Ammon's horn (tissue), 1 donor: ENCODE results near the gene MXD4.
A peak's percentile ranks its signal among the peaks of the same experiment; 100 is the strongest.

Source experiments
- DNase-seq: peaks from one replicate; pipeline ENCODE4 v3.0.0-alpha.2; 2016; ENCODE audit warnings: low spot score

Gene MXD4

DNA sequence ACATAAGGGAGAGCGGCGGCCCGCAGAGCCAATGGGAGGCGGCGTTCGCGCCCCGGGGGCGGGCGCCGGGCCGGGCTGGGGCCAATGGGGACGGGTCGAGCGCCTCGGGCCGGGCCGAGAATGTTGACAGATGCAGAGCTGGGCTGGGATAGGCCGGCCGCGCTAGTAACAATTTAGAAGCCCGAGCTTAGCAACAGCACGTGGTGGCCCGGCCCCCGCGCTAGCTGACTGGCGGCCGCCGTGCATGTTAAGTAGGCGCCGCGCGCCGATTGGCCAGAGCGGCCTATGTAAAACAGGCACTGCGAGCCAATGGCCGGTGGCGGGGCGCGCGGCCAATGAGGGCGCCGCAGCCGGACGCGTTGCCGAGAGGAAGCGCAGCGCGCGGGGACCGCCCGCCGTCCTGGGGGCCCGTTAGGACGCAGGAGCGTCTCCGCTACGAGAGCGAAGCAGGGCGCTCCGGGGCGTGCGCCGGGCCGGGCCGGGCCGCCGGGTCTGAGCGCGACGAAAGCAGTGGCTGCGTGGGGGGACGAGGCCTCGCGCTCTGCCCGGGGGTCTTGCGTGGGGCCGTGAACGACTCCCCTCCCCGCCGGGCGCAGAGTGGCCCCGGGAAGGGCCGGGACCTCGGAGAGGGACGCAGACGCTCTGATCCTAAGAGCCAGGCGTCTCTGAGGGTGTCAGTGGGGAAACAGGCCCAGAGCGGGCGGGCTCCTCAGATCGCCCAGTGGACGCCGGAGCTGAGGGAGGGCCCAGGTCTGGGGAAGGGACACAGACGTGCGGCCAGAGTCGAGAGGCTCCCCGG lies 435 bp upstream of the MXD4 start:
- peak; percentile 100 for DNase-seq

DNA sequence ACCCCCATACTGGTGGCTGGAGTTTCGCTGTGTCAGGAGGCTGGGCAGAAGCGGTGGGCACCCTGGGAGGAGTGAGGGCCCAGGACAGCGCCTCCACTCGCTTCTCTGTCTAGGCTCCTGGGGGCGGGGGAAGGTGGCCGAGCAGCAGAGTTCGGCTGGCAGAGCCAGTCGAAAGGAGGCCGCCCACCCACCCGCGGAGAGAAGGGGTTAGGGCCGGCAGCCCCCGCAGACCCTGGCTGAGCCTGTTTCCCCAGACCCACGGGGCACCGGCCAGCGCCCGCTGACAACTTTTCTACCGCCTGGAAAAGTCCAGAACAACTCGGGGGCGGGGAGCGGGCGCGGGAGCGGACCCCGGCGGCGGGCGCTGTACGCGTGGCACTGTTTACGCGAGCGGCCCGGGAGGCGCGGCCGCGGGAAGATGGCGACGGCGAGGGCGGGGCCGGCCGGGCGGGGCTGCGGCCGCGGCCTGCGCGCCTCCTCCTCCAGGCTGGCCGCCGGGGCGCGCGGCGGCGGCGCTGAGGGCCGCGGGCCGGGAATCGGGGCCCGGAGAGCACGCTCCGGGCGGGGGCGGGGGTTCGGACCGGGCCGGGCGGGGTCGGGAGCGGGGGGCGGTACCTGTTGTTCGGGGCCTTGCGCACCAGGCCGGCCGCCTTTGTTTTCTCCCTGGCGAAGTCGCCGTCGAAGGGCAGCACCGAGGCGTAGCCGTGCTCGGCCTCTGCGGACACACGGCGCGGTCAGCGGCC lies 628 bp downstream of the MXD4 start:
- DNase-seq: no peak

DNA sequence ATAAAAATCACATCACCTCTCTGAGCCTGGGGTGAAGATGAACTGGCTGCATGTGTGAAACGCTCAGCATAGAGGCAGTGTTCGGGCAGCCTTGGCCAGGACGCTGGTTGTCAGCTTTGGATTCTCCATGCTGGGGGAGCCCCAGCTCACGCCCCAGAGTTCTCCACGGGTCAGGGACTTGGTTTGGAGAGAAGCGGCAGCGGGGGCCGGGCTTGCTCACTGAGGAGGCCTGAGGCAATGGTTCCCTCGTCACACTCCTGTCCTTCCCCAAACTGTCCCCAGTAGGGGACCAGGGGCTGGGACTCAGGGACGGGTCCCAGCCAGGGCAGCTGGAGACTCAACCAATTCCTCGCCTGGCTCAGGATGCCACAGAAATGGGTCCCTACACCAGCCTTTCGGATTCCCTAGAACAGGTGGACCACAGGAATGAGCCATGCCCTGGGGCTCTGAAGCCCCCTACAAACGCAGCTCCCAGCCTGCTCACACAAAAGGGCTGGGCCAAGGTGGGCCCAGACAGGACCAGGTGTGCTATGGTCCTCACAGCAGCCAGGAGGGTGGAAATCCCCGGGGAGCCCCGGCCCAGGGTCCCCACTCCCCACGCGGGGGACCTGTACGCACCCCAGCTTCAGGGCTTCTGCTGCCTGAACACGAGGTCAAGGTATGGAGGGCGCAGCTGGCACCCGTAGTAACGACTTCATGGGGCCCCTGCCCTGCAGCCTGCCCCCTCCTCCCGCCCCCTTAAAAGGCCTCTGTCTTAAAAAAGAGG lies 1.4 kb downstream of the MXD4 start:
- DNase-seq: no peak

DNA sequence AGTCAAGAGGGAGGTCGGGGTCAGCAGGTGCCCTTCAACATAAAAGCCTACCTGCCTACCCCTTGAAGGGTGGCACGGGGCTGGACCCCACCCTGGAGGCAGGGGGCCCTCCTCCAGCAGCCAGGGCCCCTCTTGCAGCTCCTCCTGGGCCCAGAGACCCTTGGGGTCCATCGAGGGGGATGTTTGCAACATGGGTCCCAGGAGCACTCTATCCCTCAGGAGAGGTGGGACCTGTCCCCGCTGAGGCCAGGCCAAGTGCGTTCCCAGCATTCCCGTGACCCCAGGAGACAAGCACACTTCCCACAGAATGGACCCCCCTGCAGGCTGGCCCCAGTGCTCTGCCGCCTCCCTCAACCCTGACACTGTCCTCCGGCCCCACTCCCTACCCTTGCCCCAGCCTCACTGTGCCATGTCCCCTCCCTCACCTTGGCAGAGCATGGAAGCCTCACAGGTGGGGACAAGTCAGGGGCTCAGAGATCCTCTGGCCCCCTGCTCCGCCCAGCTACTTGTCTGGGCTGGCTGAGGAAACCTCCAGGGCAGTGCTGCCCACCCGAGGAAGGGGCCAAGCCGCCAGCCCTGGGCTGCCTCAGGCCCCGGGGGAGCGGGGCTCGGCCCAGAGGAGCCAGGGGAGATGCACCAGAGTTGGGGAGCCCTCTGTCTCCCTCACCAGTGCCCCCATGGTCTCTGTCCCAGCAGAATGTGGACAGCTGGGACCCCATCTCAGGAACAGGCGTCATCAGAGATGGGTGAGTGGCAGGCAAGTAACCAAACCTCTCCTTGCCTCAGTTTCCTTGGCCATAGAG lies 2.2 kb downstream of the MXD4 start:
- no peak for DNase-seq

DNA sequence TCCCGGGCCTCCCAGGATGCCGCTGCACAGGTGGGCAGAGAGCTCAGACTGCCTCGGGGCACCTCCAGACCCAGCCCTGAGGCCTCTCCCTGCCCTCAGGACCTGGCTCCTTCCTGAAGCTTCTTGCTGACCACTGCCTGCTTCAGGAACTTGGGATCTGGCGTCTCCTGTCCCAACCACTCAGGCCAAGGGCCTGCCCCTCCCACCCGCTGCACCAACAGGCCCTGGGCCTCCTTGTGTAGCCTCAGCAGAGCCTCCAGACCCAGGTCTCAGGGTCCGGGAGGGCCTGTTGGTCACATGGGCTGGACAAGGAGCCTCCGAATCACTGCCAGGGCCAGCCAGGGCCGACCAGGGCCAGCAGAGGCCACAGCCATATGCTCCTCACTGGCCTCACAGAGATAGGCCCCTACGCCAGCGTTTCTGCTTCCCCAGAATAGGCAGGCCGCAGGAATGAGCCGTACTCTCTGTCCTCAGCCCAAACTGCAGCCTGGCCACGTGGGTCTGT lies 2.8 kb downstream of the MXD4 start:
- no peak for DNase-seq

DNA sequence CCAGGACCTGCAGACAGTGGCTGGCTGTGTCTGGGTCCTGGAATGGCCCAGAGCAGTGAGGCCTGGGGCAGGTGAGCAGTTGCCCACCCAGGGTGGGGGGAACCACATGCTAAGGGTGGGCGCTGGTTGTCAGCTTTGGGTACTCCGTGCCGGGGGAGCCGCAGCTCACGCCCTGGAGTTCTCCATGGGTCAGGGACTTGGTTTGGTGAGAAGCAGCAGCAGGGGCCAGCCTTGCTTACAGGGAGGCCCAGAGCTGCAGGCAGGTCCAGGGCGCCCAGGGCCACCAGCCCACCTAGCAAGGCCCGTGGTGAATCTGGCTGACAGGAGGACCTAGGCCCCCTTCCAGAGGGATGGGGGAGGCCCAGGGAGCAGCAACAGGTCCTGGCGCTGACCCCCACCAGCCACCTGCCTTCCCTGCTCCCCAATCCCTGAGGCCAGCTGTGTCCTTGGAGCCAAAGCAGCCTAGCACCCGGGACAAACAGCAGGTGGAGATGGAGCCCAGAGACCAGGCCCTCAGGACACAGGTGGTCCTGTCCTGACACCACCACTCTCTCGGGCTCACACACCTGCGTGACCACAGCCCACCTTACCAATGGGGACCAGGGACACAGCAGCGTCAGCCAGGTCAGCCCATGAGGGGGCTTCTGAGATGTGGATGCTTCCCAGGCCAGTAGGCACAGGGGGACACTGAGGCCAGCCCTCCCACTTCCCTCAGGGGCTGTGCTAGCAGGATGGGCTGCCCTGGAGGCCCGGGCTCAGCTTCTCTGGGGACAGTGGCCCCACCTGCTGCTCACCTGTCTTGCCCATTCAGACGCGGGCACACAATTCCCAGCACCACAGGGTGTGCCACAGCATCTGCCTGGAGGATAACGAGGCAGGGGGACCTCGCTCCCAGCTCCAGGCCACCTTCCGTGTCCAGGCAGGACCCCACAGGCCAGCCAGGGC lies 3.5 kb downstream of the MXD4 start:
- no peak for DNase-seq

DNA sequence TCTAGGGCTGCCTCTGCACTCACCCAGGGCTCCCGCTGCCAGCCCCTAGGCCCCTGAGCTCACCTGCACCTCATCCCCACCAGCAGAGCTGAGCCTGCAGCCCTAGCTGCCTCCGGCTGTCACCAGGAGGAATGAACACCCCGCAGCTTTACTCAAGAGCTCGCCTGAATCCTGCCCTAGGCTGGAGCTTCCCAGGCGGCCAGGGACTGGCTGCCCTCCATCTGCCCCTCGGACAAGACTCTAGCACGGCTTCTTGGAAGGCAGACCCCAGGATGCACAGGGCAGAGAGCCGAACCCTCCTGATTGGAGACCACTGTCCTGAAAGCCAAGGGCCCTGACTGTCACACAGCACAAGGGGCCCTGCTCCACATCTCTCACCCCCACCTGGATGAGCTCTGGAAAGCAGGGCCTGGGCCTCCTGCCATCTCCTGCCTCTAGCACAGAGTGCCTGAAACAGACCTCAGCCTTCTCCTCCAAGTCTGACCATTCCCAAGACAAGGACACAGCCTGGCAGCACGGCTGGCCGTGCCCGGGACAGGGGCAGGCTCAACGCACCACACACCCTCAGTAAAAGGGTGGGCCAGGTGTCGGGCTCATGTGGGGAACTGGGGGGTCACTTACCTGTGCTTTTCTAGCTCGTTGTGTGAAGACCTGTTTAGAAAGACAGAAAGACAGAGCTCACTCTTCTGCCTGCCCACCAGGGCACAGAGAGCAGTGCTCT lies 4.4 kb downstream of the MXD4 start:
- DNase-seq: no peak

DNA sequence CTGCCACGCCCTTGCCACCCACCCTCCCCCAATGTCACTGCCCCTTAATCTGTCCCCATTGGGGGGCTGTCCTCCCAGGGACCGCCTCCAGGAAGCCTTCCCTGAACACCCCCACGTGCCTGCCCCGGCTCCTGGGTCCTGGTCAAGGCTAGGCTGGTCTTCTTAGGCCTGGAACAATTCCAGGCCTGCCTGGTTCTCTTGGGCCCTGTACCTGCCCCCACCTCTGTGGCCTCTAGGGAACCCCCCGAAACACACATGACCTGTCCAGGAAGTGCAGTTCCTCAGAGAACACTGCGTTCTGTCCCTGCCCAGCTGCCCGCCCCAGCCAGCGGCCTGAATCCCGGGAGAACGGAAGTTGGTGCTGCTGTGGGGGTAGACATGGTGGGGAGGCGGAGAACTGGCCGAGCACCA lies 5.1 kb downstream of the MXD4 start:
- no peak for DNase-seq

DNA sequence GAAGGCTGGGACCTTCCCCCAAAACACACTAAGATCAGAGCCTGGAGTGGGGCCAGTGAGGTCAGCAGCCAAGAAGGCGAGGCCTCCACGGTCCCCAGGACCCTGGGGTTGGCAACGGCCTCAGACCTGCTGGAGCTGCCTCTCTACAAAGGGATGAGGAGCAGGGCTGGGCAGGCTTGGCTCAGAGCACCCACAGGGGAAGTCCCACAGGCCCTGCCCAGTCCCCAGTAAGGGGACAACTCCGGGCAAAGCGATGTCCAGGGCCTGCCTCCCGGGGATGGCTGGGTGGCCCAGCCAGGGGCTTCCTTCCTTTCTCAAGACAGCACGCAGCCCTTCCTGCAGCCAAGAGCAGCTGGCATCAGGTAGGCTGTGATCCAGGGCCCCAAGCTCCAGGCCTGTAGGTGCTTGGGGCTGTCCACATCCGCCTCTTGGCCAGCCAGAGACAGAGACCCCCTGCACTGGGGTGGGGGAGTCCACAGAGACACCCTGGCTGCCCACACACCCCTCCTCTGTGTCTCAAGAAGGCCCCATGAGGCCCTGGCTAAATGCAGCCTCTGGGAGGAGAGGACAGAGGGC lies 5.7 kb downstream of the MXD4 start:
- DNase-seq: no peak

DNA sequence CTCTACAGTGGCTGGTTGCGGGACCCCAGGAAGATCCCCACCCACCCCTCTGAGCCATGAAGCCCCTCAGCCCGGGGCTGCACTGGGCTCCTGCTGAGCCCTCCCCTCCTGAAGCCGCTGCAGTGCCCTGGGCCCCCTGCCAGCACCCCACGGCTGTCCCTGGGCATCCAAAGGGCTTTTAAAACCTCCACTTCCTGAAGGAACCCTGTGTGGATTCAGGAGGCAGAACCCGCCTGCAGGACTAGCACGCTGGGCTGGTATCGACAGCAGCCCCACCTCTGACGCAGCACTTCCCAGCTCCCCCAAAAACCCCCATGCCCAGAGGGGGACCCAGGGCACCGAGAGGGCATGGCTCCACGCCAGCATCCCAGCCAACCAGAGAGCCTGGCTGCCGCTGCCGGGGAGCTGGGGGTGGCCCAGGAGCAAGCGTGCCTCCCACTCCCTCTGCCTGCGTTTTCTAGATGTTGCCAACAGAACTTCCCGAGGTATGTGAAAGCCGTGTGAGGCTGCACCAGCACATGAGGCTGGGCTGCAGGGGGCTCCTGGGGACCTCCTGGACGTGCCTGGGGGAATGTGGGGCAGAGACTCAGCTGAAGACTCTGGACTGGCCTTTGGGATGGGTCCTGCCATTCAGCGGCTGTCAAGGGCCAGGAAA lies 6.3 kb downstream of the MXD4 start:
- DNase-seq: no peak

DNA sequence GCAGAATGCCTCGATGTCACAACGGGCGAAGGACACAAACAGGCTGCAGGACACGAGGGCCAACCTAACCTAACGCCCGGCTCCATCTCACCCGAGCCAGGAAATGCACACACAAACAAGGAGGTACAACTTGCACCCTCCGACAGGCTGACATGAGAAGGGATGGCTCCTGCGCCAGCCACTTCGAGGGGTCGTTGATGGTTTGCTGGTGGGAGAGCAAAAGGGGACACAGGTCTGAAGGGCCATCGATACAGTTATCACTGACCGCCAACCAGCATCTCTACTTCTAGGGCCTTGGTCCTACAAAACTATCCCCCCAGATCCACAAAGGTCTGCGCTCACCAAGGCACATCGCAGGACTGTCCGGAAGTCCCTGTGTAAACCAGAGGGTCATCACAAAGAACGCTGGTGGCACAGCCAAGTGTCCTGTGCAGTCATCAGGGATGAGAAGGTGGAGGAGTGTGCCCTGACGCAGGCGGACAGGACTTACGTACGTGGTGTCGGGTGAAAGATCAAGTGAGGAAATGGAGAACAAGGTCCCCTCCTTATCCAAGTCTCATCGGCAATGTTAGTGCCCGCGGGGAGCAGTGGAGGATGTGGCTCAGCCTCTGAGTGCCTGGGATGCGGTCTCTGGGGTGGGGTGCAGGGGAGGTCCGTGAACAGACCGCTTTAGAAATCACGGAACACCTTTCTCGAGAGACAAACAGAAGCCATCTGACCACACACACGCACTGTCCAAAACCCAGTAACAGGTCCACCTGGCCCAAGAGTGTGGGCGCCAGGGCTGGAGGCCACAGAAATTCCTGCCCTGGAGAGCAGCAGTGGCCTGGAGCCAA lies 7.0 kb downstream of the MXD4 start:
- peak; percentile 2 for DNase-seq

DNA sequence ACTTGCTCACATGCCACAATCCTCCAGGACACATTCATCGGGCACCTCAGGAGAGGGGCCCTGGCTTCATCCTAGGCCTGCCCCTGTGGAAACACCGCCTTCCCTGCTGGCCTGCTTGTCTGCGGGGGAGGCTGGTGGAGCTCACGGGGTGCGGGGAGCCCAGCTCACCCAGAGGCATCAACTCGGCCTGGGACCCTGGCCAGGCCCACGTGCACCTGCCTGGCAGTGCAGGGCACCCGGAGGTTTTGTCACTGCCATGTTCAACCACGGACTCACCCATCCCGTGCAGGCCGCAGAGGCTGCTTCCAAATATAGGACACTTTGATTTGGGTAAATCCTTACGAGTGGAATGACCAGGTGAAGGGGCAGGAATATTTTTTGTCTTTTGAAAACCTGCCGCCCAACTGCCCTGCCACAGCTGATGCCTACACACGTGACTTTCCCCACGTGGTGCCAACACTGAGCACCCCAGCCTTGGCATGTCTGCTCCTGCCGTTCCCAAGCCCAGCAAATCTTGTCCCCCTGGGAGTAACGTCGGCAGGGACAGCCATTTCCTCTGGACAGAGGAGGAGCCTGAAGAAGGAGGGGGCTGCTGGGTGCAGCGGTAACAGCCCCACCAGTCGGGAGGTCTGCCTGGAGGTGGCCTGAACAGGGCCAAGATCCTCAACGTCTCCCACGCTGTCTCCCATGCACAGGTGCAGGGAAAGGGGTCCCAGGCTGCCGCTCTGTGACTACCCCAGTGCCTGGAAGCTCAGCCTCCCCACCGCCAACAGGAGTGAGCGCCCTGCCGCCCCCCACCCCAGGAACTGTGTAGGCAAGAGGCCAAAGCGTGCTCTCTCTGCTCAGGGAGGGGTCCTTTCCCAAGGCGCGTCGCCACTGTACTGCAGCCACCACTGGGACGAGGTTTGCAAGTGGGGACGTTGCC lies 8.5 kb downstream of the MXD4 start:
- DNase-seq: peak; percentile 3

DNA sequence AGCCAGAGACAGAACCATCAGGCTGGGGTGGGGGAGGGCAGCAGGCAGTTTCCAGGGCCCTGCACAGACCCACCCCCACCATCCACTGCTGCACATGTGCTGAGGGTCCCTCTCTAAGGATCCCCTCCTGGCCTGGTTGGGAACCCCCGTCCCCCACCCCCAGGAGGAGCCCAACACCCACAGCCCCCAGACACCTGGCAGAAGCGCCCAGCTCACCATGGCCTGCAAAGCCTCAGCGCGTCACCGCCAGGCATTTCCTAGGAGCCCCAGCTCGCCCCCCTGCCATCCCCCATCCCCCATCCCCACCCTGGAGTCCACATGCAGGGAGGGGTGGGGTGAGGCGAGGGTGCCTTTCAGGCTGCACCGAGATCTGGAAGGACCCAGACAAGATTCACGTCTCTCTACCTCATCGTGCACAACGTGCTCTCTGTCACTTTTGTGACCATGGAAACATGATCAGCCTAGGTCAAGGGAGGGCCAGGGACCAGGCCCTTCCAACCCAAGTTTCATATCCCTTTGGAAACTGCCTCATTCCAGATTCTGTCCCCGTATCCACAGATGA lies 9.3 kb downstream of the MXD4 start:
- no peak for DNase-seq

DNA sequence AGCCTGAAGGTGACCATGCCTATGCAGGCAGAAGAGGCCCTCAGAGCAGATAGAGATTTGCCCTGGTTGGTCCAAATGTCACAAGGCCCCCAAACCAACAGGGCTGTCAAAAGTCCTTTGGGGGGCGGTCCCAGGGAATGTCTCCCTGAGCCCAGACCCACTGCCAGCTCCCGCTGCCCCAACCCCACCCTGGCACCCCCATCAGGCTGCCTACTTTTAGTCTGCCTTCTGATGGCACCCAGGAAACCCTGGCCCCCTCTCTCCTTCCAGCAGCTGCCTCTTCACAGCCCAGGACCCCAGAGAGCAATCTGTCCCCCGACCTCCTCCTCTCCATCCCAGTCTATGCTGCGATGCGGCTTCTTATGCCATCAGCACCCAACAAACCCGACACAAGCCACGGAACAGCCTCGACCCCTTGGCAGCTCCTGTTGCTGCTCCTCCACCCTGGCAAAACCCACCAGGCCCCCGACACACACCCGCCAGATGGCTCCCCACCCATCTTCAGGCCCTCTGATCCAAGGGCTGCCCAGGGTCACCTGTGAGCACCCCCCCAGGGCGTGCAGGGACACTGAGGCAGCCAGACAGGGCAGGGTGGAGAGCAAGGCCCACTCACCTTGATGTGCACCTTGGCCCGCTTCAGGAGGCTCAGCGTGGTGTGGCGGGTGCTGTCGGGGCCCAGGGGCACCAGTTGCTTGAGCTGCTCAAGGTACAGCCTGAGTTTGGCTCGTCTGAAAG lies 9.9 kb downstream of the MXD4 start:
- no peak for DNase-seq

DNA sequence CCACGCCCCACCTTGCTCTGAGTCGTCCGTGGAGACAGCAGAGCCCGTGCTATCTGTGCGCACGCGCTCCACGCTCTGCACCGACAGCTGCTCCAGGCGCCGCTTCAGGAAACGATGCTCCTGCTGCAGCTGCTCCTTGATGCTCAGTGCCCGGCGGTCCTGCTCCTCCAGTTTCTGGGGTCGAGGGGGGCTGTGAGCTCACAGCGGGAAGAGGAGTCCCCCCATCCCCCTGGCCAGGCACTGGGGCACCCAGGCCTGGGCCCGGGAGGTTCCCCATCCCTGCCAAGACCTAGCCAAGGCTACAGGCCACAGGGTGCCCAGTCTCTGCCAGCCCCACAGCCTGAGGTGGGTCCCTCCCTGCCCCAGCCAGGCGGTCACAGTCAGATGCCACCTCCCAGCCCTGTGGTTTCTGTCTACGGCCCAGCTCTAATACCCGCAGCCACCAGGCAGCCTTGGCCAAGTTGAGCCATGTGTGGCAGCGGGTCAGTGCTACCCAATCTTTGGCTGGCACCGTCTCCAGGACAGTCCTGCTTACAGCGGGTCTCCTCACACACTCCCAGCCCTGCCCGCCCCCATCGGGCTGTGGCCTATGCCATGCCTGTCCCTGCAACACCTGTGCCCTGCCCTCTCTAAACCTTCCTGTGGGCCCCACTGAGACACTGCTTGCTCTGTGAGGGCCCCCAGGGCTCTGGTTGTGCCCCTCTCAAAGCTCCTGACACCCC lies 10.7 kb downstream of the MXD4 start:
- DNase-seq: peak; percentile 15
